Measurements from ENCODE around the gene NHERF1. TPM values are rescaled to one million over a fixed set of nuclear protein-coding genes. Genes with fewer than 3 reads are reported as not detected.

Gene NHERF1
- total RNA-seq, 4 donors from 2014 or later = 21.9 to 63.4 (median 43.8) TPM

GRCh38 chr17:74704544-74704943, 43.9 kb upstream of the NHERF1 start:
- Histone ChIP-seq H3K9me3 (no peaks in the 10 kb centered on the region), H3K4me3 (replicated peaks in 1 of 3) (no peak overlapping the region), H3K36me3 (no peaks in the 10 kb centered on the region), H3K27me3 (no peaks in the 10 kb centered on the region), H3K4me1 (peaks cover 4 to 10% of the 10 kb centered on the region in 2 donors), H3K27ac (no peak overlapping the region)
- 21 to 53% methylated on average over 8 of the region's 8 CpGs for WGBS, 2 donors
- intact Hi-C loops (cut with DNase I) = no loop called here
- TF ChIP-seq POLR2A (IDR thresholded peaks at IDR 0.05) = no peak
- TF ChIP-seq, protein P1, sequence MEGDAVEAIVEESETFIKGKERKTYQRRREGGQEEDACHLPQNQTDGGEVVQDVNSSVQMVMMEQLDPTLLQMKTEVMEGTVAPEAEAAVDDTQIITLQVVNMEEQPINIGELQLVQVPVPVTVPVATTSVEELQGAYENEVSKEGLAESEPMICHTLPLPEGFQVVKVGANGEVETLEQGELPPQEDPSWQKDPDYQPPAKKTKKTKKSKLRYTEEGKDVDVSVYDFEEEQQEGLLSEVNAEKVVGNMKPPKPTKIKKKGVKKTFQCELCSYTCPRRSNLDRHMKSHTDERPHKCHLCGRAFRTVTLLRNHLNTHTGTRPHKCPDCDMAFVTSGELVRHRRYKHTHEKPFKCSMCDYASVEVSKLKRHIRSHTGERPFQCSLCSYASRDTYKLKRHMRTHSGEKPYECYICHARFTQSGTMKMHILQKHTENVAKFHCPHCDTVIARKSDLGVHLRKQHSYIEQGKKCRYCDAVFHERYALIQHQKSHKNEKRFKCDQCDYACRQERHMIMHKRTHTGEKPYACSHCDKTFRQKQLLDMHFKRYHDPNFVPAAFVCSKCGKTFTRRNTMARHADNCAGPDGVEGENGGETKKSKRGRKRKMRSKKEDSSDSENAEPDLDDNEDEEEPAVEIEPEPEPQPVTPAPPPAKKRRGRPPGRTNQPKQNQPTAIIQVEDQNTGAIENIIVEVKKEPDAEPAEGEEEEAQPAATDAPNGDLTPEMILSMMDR (IDR thresholded peaks at IDR 0.05) = no peak
- DNase-seq = peak; percentile 86 to 90

DNA sequence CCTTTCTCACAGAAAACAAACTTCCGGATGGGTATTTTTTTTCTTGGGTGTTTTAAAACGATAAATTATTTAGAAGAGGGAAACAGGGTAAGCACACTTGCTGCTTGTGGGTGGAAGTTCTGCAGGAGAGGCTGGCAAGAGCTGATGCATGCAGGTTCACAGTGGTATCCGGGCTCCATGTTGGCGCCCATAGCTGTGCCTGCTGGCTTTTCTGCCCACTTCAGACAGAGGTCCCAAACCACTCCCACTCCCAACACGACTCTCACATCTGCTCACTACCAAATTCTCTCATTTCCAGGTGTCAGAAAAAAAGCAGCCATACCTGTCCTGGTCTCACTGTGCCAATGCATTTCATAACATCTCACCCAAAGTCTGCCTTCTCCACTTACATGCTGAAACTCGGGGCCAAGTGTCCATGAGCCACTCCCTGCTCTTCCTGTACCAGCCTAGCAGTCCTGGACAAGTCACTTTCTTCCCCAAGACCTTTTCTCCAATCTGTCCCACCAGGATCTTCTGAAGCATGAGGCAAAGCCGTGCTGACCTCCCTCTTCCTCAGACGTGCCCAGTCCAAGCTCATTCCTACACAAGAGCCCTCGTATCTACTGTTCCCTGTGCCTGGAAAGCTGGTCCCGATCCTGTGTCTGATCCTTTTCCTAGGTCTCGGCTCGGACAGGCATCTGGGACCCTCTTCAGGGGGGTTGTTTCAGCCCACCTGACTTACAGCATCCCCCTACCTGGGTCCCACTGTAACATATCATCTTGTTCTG, 37.2 kb upstream of the NHERF1 start:
- Histone ChIP-seq H3K27ac (no peak overlapping the region), H3K36me3 (no peaks in the 10 kb centered on the region), H3K27me3 (no peaks in the 10 kb centered on the region), H3K4me3 (replicated peaks in 1 of 3) (no peak overlapping the region), H3K4me1 (no peaks in the 10 kb centered on the region), H3K9me3 (no peaks in the 10 kb centered on the region)
- intact Hi-C loops (cut with DNase I) = no loop called here
- 62 to 67% methylated on average over 12 of the region's 12 CpGs for WGBS, 2 donors
- TF ChIP-seq, protein P1 (IDR thresholded peaks at IDR 0.05) = no peak
- TF ChIP-seq POLR2A (IDR thresholded peaks at IDR 0.05) = no peak
- DNase-seq = no peak

- intact Hi-C loops (cut with DNase I) = no loop called here
- no peaks in the 10 kb centered on the region for H3K27me3 ChIP-seq
- WGBS, 2 donors = 78 to 85% methylated on average over 7 of the region's 7 CpGs
- H3K4me3 ChIP-seq (replicated peaks in 1 of 3) = no peak overlapping the region
- no peak for DNase-seq
- no peaks in the 10 kb centered on the region for H3K4me1 ChIP-seq
- no peaks in the 10 kb centered on the region for H3K36me3 ChIP-seq
- H3K9me3 ChIP-seq = no peaks in the 10 kb centered on the region
- no peak for TF ChIP-seq POLR2A (IDR thresholded peaks at IDR 0.05)
- TF ChIP-seq, protein P1 (IDR thresholded peaks at IDR 0.05) = no peak
- H3K27ac ChIP-seq = no peak overlapping the region
Observed at GRCh38 chr17:74712301-74712700, 36.1 kb upstream of the NHERF1 start.

GRCh38 chr17:74712756-74713155, 35.7 kb upstream of the NHERF1 start, which contains the start of gene CD300LF:
CD300LF (minus strand) TSS chr17:74712923; CDS start chr17:74712866, 57 bp downstream.
- Histone ChIP-seq H3K27ac (no peak within 1 kb of the TSS), H3K9me3 (no peaks in the 10 kb centered on the region), H3K27me3 (no peaks in the 10 kb centered on the region), H3K4me1 (no peaks in the 10 kb centered on the region), H3K36me3 (no peaks in the 10 kb centered on the region), H3K4me3 (replicated peaks in 1 of 3) (no peak within 1 kb of the TSS)
- TF ChIP-seq POLR2A (IDR thresholded peaks at IDR 0.05) = no peak
- TF ChIP-seq, protein P1 (IDR thresholded peaks at IDR 0.05) = no peak
- intact Hi-C loops (cut with DNase I) = no loop called here
- WGBS, 2 donors = 76 to 77% methylated on average over 8 of the region's 8 CpGs
- no peak for DNase-seq

GRCh38 chr17:74713171-74713755, 35.2 kb upstream of the NHERF1 start:
- H3K27me3 ChIP-seq = no peaks in the 10 kb centered on the region
- 79 to 84% methylated on average over 12 of the region's 12 CpGs for WGBS, 2 donors
- no peaks in the 10 kb centered on the region for H3K36me3 ChIP-seq
- DNase-seq = no peak
- no peak overlapping the region for H3K4me3 ChIP-seq (replicated peaks in 1 of 3)
- no peaks in the 10 kb centered on the region for H3K9me3 ChIP-seq
- H3K4me1 ChIP-seq = no peaks in the 10 kb centered on the region
- H3K27ac ChIP-seq = no peak overlapping the region
- intact Hi-C loops (cut with DNase I) = no loop called here
- TF ChIP-seq POLR2A (IDR thresholded peaks at IDR 0.05) = no peak
- TF ChIP-seq, protein P1 (IDR thresholded peaks at IDR 0.05) = no peak
